SK-N-SH (cell line): ENCODE data around the gene ZNF260. TPM values are rescaled to one million over a fixed set of nuclear protein-coding genes. Genes with fewer than 3 reads are reported as not detected.

Source experiments
- CTCF ChIA-PET: fragments of 300-600, 350-600 bp; formaldehyde crosslinking; extraction: SDS; loops from one replicate; lab custom pipeline; 2021; lab: Yijun Ruan, JAX
- POLR2A ChIA-PET: fragments of 350-600 bp; sonication (Branson Sonifier 250); formaldehyde crosslinking; extraction: SDS; loops from one replicate; lab custom pipeline; 2020; ENCODE audit warnings: antibody characterized with exemption, inconsistent platforms; lab: Yijun Ruan, JAX
- DNase-seq: peaks from one replicate; pipeline ENCODE4 v3.0.0; 2012
- H2AFZ ChIP-seq: fragments of 200-600 bp; sonication (generic); 2 replicates; pipeline ENCODE4 v1.8.1; 2016; ENCODE audit warnings: antibody characterized with exemption, mild to moderate bottlenecking, low read depth
- H3F3A ChIP-seq: fragments of 200-600 bp; sonication (generic); replicated peaks from 2 replicates; pipeline ENCODE3; 2016; ENCODE audit warnings: antibody characterized with exemption, mild to moderate bottlenecking; ENCODE audit not compliant: insufficient read depth
- H3K27ac ChIP-seq, 2 experiments: fragments of 200-500 bp in 1 of 2; fragments of 200-600 bp in 1 of 2; sonication (Bioruptor generic) in 1 of 2; sonication (generic), shearing (Covaris generic) in 1 of 2; 2 replicates each; pipeline versions ENCODE4 v1.5.1 to v1.6.1; 2014 to 2016; ENCODE audit warnings: low read depth in 2 of 2, inconsistent platforms in 1 of 2, low read length in 1 of 2, mild to moderate bottlenecking in 1 of 2, mixed read lengths in 1 of 2
- H3K27me3 ChIP-seq: fragments of 200-600 bp; sonication (generic), shearing (Covaris generic); 2 replicates; pipeline ENCODE4 v1.6.1; 2016; ENCODE audit warnings: mixed run types; ENCODE audit not compliant: insufficient read depth
- H3K36me3 ChIP-seq, 2 experiments: fragments of 200-500 bp in 1 of 2; fragments of 200-600 bp in 1 of 2; sonication (Bioruptor generic) in 1 of 2; sonication (generic) in 1 of 2; replicated peaks in 1 of 2; 2 replicates each; pipeline versions ENCODE3 to v1.5.1; 2014 to 2016; ENCODE audit warnings: low read length in 1 of 2, mild to moderate bottlenecking in 1 of 2; ENCODE audit not compliant: insufficient read depth in 2 of 2, control insufficient read depth in 1 of 2
- H3K4me1 ChIP-seq, 2 experiments: fragments of 200-500 bp in 1 of 2; fragments of 200-600 bp in 1 of 2; sonication (Bioruptor generic) in 1 of 2; sonication (generic), shearing (Covaris generic) in 1 of 2; 2 replicates each; pipeline versions ENCODE4 v1.5.1 to v1.6.1; 2014 to 2016; ENCODE audit warnings: low read depth in 1 of 2, low read length in 1 of 2, mixed run types in 1 of 2; ENCODE audit not compliant: insufficient read depth in 2 of 2, control insufficient read depth in 1 of 2
- H3K4me2 ChIP-seq: fragments of 200-600 bp; sonication (generic), shearing (Covaris generic); 2 replicates; pipeline ENCODE4 v1.6.1; 2017; ENCODE audit warnings: mixed run types
- H3K4me3 ChIP-seq, 2 experiments: fragments of 200-500 bp in 1 of 2; fragments of 200-600 bp in 1 of 2; sonication (Bioruptor generic) in 1 of 2; sonication (generic), shearing (Covaris generic) in 1 of 2; 2 replicates each; pipeline versions ENCODE4 v1.5.1 to v1.8.1; 2014 to 2016; ENCODE audit warnings: low read depth in 2 of 2, inconsistent platforms in 1 of 2, low read length in 1 of 2, mild to moderate bottlenecking in 1 of 2, mixed read lengths in 1 of 2, moderate library complexity in 1 of 2
- H3K79me2 ChIP-seq: fragments of 200-600 bp; sonication (generic); 2 replicates; pipeline ENCODE4 v1.8.1; 2017; ENCODE audit warnings: mild to moderate bottlenecking; ENCODE audit not compliant: insufficient read depth
- H3K9ac ChIP-seq: fragments of 200-600 bp; sonication (generic); 2 replicates; pipeline ENCODE4 v1.6.1; 2017; ENCODE audit warnings: mixed run types
- H3K9me2 ChIP-seq: fragments of 200-600 bp; sonication (generic); 2 replicates; pipeline ENCODE4 v1.6.1; 2017; ENCODE audit warnings: mixed run types
- H3K9me3 ChIP-seq: fragments of 200-600 bp; sonication (generic); 2 replicates; pipeline ENCODE4 v1.6.1; 2017; ENCODE audit warnings: mixed run types, mild to moderate bottlenecking, moderate library complexity
- H4K20me1 ChIP-seq: fragments of 200-600 bp; sonication (generic); 2 replicates; pipeline ENCODE4 v1.6.1; 2017; ENCODE audit warnings: mild to moderate bottlenecking, mixed run types; ENCODE audit not compliant: insufficient read depth
- CHD2 ChIP-seq: fragments of 150-350 bp; IDR thresholded peaks from 2 replicates; pipeline ENCODE4 v1.6.1; 2018; ENCODE audit warnings: low read length; ENCODE audit not compliant: partially characterized antibody
- FOSL2 ChIP-seq: IDR thresholded peaks from 2 replicates; pipeline ENCODE4 v1.4.0; 2012; ENCODE audit warnings: low read depth, mild to moderate bottlenecking, moderate library complexity, borderline replicate concordance
- GABPA ChIP-seq: IDR thresholded peaks from 2 replicates; pipeline ENCODE4 v1.4.0; 2012; ENCODE audit warnings: low read depth, mild to moderate bottlenecking
- GATA2 ChIP-seq: sonication (generic); formaldehyde crosslinking; IDR thresholded peaks from 2 replicates; pipeline ENCODE4 v1.5.0; 2020; ENCODE audit warnings: mild to moderate bottlenecking, missing genetic modification reagents
- MXI1 ChIP-seq: IDR thresholded peaks from 2 replicates; pipeline ENCODE4 v1.6.1; 2012; ENCODE audit warnings: mild to moderate bottlenecking, low read depth, low read length, improper control_type of control experiment
- NRF1 ChIP-seq: IDR thresholded peaks from 2 replicates; pipeline ENCODE4 v1.6.1; 2012; ENCODE audit warnings: low read depth, mild to moderate bottlenecking, low read length
- POLR2AphosphoS5 ChIP-seq: IDR thresholded peaks from 2 replicates; pipeline ENCODE4 v1.6.1; 2012; ENCODE audit warnings: low read depth, low read length
- RAD21 ChIP-seq: IDR thresholded peaks from 2 replicates; pipeline ENCODE4 v1.6.1; 2012; ENCODE audit warnings: mild to moderate bottlenecking, low read length
- RXRA ChIP-seq: IDR thresholded peaks from 2 replicates; pipeline ENCODE4 v1.4.0; 2012; ENCODE audit warnings: low read depth, mild to moderate bottlenecking, borderline replicate concordance
- TEAD4 ChIP-seq: IDR thresholded peaks from 2 replicates; pipeline ENCODE4 v1.4.0; 2012; ENCODE audit warnings: mild to moderate bottlenecking, borderline replicate concordance; ENCODE audit not compliant: insufficient read depth
- USF2 ChIP-seq: fragments of 150-350 bp; IDR thresholded peaks from 2 replicates; pipeline ENCODE4 v1.6.1; 2017; ENCODE audit warnings: antibody characterized with exemption, low read length, low read depth, borderline replicate concordance
- WGBS: methylation state at CpG from one replicate; pipeline ENCODE4 v1.1.6; 2017; ENCODE audit warnings: low lambda C conversion rate; 5-methylcytosine and 5-hydroxymethylcytosine counted together
- polyA plus RNA-seq, 3 experiments: library from polyadenylated mRNA; depleted of rRNA; stranded (reverse); fragments of >200 nt; gene quantifications; 2 replicates each; pipeline ENCODE4 v1.2.3, GENCODE V29; 2012
- TF ChIP-seq, protein P1 (sequence below): IDR thresholded peaks from 2 replicates; pipeline ENCODE4 v1.4.0; 2012; ENCODE audit warnings: low read depth, borderline replicate concordance
- TF ChIP-seq, protein P2 (sequence below): IDR thresholded peaks from 2 replicates; pipeline ENCODE4 v1.4.0; 2012; ENCODE audit warnings: low read depth, borderline replicate concordance
- TF ChIP-seq, protein P3 (sequence below): fragments of 150-350 bp; IDR thresholded peaks from 2 replicates; pipeline ENCODE4 v1.6.1; 2016; ENCODE audit warnings: mild to moderate bottlenecking, low read depth, low read length

The ZNF260 gene
- polyA plus RNA-seq, 1 of the 3 experiments (the other 2 are of a cell fraction), result 2.6 TPM

DNA sequence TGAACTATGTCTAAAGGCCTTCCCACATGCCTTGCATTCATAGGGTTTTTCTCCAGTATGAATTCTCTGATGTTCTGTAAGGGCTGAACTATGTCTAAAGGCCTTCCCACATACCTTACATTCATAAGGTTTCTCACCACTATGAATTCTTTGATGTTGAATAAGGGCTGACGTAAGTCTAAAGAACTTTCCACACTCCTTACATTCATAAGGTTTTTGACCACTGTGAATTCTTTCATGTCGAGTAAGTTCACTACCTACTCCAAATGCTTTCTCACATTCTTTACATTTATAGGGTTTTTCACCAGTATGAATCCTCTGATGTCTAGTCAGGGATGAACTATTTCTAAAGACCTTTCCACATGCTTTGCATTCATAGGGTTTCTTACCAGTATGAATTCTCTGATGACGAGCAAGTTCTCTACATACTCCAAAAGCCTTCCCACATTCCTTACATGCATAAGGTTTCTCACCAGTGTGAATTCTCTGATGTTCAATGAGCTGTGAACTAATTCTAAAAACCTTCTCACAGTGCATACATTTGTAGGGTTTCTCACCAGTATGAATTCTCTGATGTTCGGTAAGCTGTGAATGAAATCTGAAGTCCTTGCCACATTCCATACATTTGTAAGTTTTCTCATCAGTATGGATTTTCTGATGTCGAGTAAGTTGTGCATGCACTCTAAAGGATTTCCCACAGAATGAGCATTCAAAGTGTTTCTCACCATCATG, 19.1 kb upstream of the ZNF260 start:
- no peaks in the 10 kb centered on the region for H3K9me2 ChIP-seq
- no peak overlapping the region for H3K27ac ChIP-seq
- H3K4me3 ChIP-seq, result no peak overlapping the region; a peak in 1 of 4 replicates
- H3K36me3 ChIP-seq, result peaks cover 67 to 95% of the 10 kb centered on the region in 2 experiments
- TF ChIP-seq, protein P1, sequence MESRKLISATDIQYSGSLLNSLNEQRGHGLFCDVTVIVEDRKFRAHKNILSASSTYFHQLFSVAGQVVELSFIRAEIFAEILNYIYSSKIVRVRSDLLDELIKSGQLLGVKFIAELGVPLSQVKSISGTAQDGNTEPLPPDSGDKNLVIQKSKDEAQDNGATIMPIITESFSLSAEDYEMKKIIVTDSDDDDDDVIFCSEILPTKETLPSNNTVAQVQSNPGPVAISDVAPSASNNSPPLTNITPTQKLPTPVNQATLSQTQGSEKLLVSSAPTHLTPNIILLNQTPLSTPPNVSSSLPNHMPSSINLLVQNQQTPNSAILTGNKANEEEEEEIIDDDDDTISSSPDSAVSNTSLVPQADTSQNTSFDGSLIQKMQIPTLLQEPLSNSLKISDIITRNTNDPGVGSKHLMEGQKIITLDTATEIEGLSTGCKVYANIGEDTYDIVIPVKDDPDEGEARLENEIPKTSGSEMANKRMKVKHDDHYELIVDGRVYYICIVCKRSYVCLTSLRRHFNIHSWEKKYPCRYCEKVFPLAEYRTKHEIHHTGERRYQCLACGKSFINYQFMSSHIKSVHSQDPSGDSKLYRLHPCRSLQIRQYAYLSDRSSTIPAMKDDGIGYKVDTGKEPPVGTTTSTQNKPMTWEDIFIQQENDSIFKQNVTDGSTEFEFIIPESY, result no peak
- TF ChIP-seq MXI1 (no peak), USF2 (no peak), CHD2 (no peak), FOSL2 (no peak), GABPA (no peak), POLR2AphosphoS5 (no peak), GATA2 (CRISPR knock-in tag) (no peak), RAD21 (no peak), TEAD4 (no peak), NRF1 (no peak), RXRA (no peak)
- TF ChIP-seq, protein P2, sequence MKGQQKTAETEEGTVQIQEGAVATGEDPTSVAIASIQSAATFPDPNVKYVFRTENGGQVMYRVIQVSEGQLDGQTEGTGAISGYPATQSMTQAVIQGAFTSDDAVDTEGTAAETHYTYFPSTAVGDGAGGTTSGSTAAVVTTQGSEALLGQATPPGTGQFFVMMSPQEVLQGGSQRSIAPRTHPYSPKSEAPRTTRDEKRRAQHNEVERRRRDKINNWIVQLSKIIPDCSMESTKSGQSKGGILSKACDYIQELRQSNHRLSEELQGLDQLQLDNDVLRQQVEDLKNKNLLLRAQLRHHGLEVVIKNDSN, result no peak
- TF ChIP-seq, protein P3, sequence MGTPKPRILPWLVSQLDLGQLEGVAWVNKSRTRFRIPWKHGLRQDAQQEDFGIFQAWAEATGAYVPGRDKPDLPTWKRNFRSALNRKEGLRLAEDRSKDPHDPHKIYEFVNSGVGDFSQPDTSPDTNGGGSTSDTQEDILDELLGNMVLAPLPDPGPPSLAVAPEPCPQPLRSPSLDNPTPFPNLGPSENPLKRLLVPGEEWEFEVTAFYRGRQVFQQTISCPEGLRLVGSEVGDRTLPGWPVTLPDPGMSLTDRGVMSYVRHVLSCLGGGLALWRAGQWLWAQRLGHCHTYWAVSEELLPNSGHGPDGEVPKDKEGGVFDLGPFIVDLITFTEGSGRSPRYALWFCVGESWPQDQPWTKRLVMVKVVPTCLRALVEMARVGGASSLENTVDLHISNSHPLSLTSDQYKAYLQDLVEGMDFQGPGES, result no peak
- no peaks in the 10 kb centered on the region for H3K4me1 ChIP-seq
- no peak for DNase-seq
- H3K79me2 ChIP-seq, result no peaks in the 10 kb centered on the region; the same call in 1 of the 2 replicates
- ChIA-PET POLR2A (no interaction called here), CTCF (no interaction called here)
- no peaks in the 10 kb centered on the region for H3K27me3 ChIP-seq
- peaks cover 5% of the 10 kb centered on the region for H3F3A ChIP-seq
- H4K20me1 ChIP-seq, result no peaks in the 10 kb centered on the region
- H3K4me2 ChIP-seq, result no peak overlapping the region
- 94% methylated on average over 5 of the region's 5 CpGs for WGBS
- no peak overlapping the region for H2AFZ ChIP-seq
- peaks cover 66% of the 10 kb centered on the region for H3K9me3 ChIP-seq
- no peak overlapping the region for H3K9ac ChIP-seq
